H9 (cell line): ENCODE measurements around the gene FFAR3. TPM values are rescaled to one million over a fixed set of nuclear protein-coding genes. Genes with fewer than 3 reads are reported as not detected.

ENCODE experiments used
- DNase-seq: peaks from one replicate; pipeline ENCODE4 v3.0.0-alpha.2; 2017
- H2AFZ ChIP-seq: one replicate; pipeline ENCODE4 v1.6.1; 2013; ENCODE audit warnings: mild to moderate bottlenecking, low read length, control low read depth, moderate library complexity
- H2AK5ac ChIP-seq: 2 replicates; pipeline ENCODE4 v1.6.1; 2013; ENCODE audit warnings: low read length, control low read depth, mixed read lengths; ENCODE audit not compliant: insufficient read length
- H2BK120ac ChIP-seq: one replicate; pipeline ENCODE4 v1.6.1; 2013; ENCODE audit warnings: low read depth, mild to moderate bottlenecking, low read length, control low read depth, inconsistent platforms; ENCODE audit not compliant: poor library complexity, severe bottlenecking
- H2BK12ac ChIP-seq: 2 replicates; pipeline ENCODE4 v1.6.1; 2013; ENCODE audit warnings: low read length, control low read depth, mixed read lengths, low read depth; ENCODE audit not compliant: insufficient read length
- H2BK15ac ChIP-seq: 2 replicates; pipeline ENCODE4 v1.6.1; 2013; ENCODE audit warnings: low read depth, low read length, control low read depth
- H2BK20ac ChIP-seq: one replicate; pipeline ENCODE4 v1.6.1; 2013; ENCODE audit warnings: low read depth, mild to moderate bottlenecking, low read length, control low read depth, inconsistent platforms; ENCODE audit not compliant: poor library complexity, severe bottlenecking
- H2BK5ac ChIP-seq: 2 replicates; pipeline ENCODE4 v1.6.1; 2013; ENCODE audit warnings: low read length, control low read depth, mixed read lengths; ENCODE audit not compliant: insufficient read length
- H3K14ac ChIP-seq: 2 replicates; pipeline ENCODE4 v1.6.1; 2013; ENCODE audit warnings: low read length, control low read depth; ENCODE audit not compliant: insufficient read depth
- H3K18ac ChIP-seq: 2 replicates; pipeline ENCODE4 v1.6.1; 2013; ENCODE audit warnings: low read depth, mild to moderate bottlenecking, mixed read lengths, low read length, control low read depth; ENCODE audit not compliant: insufficient read length
- H3K23ac ChIP-seq: 2 replicates; pipeline ENCODE4 v1.6.1; 2013; ENCODE audit warnings: low read length, control low read depth, mixed read lengths, low read depth; ENCODE audit not compliant: insufficient read length
- H3K23me2 ChIP-seq: 2 replicates; pipeline ENCODE4 v1.6.1; 2013; ENCODE audit warnings: low read depth, mild to moderate bottlenecking, mixed read lengths, low read length, control low read depth; ENCODE audit not compliant: insufficient read length, poor library complexity, severe bottlenecking
- H3K27ac ChIP-seq: 2 replicates; pipeline ENCODE4 v1.5.1; 2013; ENCODE audit warnings: low read length, control low read depth, mixed read lengths, low read depth; ENCODE audit not compliant: insufficient read length
- H3K27me3 ChIP-seq: 2 replicates; pipeline ENCODE4 v1.6.1; 2013; ENCODE audit warnings: low read length, control low read depth, inconsistent platforms; ENCODE audit not compliant: insufficient read depth
- H3K4ac ChIP-seq: 2 replicates; pipeline ENCODE4 v1.6.1; 2013; ENCODE audit warnings: low read depth, mild to moderate bottlenecking, control low read depth, inconsistent platforms, low read length, moderate library complexity
- H3K4me1 ChIP-seq: 2 replicates; pipeline ENCODE4 v1.6.1; 2013; ENCODE audit warnings: low read length, control low read depth, inconsistent platforms; ENCODE audit not compliant: insufficient read depth
- H3K4me2 ChIP-seq: 2 replicates; pipeline ENCODE4 v1.6.1; 2013; ENCODE audit warnings: low read length, control low read depth, mixed read lengths; ENCODE audit not compliant: insufficient read length, insufficient read depth
- H3K56ac ChIP-seq: 2 replicates; pipeline ENCODE4 v1.6.1; 2013; ENCODE audit warnings: low read depth, mild to moderate bottlenecking, mixed read lengths, low read length, control low read depth; ENCODE audit not compliant: insufficient read length
- H3K79me1 ChIP-seq: 2 replicates; pipeline ENCODE4 v1.6.1; 2013; ENCODE audit warnings: low read depth, mild to moderate bottlenecking, moderate library complexity, low read length, control low read depth, inconsistent platforms; ENCODE audit not compliant: insufficient read depth, poor library complexity, severe bottlenecking
- H3K79me2 ChIP-seq: 2 replicates; pipeline ENCODE4 v1.6.1; 2013; ENCODE audit warnings: low read length, control low read depth, inconsistent platforms; ENCODE audit not compliant: insufficient read depth
- H3K9ac ChIP-seq: 2 replicates; pipeline ENCODE4 v1.6.1; 2013; ENCODE audit warnings: low read length, control low read depth, mixed read lengths; ENCODE audit not compliant: insufficient read length; ENCODE audit errors: extremely low read depth
- H3K9me3 ChIP-seq: one replicate; pipeline ENCODE4 v1.6.1; 2013; ENCODE audit warnings: low read depth, low read length, inconsistent platforms; ENCODE audit not compliant: control insufficient read depth
- H3T11ph ChIP-seq: one replicate; pipeline ENCODE4 v1.6.1; 2013; ENCODE audit warnings: mild to moderate bottlenecking, low read length, control low read depth, inconsistent platforms
- H4K20me1 ChIP-seq: one replicate; pipeline ENCODE4 v1.6.1; 2013; ENCODE audit not compliant: control insufficient read depth, insufficient read length, insufficient read depth
- H4K5ac ChIP-seq: 2 replicates; pipeline ENCODE4 v1.6.1; 2013; ENCODE audit warnings: low read depth, mild to moderate bottlenecking, mixed read lengths, low read length, control low read depth; ENCODE audit not compliant: insufficient read length
- H4K8ac ChIP-seq: replicated peaks from 2 replicates; pipeline ENCODE4 v1.6.1; 2013; ENCODE audit warnings: low read length, control low read depth, mixed read lengths, low read depth; ENCODE audit not compliant: insufficient read length
- H4K91ac ChIP-seq: 2 replicates; pipeline ENCODE4 v1.6.1; 2013; ENCODE audit warnings: low read depth, mild to moderate bottlenecking, moderate library complexity, mixed read lengths, low read length, control low read depth; ENCODE audit not compliant: insufficient read length
- H3K27ac Mint-ChIP-seq, 3 experiments: 2 replicates in 2 of 3; 3 replicates in 1 of 3; pipeline ENCODE4 v1.8.0; 2020 to 2021; ENCODE audit warnings: mixed read lengths in 3 of 3, mild to moderate bottlenecking in 1 of 3, moderate library complexity in 1 of 3
- H3K27me3 Mint-ChIP-seq: 2 replicates; pipeline ENCODE4 v1.8.0; 2021; ENCODE audit warnings: low read depth, mild to moderate bottlenecking, moderate library complexity, mixed read lengths
- H3K36me3 Mint-ChIP-seq, 3 experiments: 2 replicates in 2 of 3; 3 replicates in 1 of 3; pipeline ENCODE4 v1.8.0; 2020 to 2021; ENCODE audit warnings: low read depth in 3 of 3, mixed read lengths in 3 of 3; ENCODE audit not compliant: insufficient read depth in 1 of 3
- H3K4me1 Mint-ChIP-seq, 2 experiments: 2 replicates each; pipeline ENCODE4 v1.8.0; 2020; ENCODE audit warnings: mixed read lengths in 2 of 2
- H3K4me3 Mint-ChIP-seq, 2 experiments: 2 replicates in 1 of 2; 3 replicates in 1 of 2; pipeline ENCODE4 v1.8.0; 2020 to 2021; ENCODE audit warnings: mild to moderate bottlenecking in 2 of 2, mixed read lengths in 2 of 2, moderate library complexity in 1 of 2
- H3K9me3 Mint-ChIP-seq, 2 experiments: 2 replicates in 1 of 2; 3 replicates in 1 of 2; pipeline ENCODE4 v1.8.0; 2020; ENCODE audit warnings: mild to moderate bottlenecking in 2 of 2, mixed read lengths in 2 of 2, moderate library complexity in 1 of 2
- CTCF ChIP-seq: fragments of 200-600 bp; sonication (generic); conservative IDR thresholded peaks from 3 replicates; pipeline ENCODE4 v1.8.0; 2021; ENCODE audit warnings: antibody characterized with exemption, mild to moderate bottlenecking
- WGBS: extraction: QIAGEN DNeasy Blood & Tissue Kit; methylation state at CpG from one replicate; pipeline ENCODE4 v1.1.7; 2013; ENCODE audit warnings: missing lambda C conversion rate, low lambda C conversion rate, mixed read lengths; ENCODE audit not compliant: insufficient read length; ENCODE audit errors: extremely low coverage; 5-methylcytosine and 5-hydroxymethylcytosine counted together
- total RNA-seq: library from RNA; stranded (reverse); gene quantifications from 2 replicates; pipeline ENCODE4 v1.2.1, GENCODE V29; 2021

Gene FFAR3
- total RNA-seq, 1 experiment from 2014 or later: not detected

GRCh38 chr19:35363711-35364425 lies 5.6 kb downstream of the FFAR3 start:
- H4K8ac ChIP-seq: no peak overlapping the region
- H3K4me1 Mint-ChIP-seq: no peaks in the 10 kb centered on the region
- H3K27ac ChIP-seq: no peak overlapping the region
- no peak overlapping the region for H3K14ac ChIP-seq
- TF ChIP-seq CTCF: no peak
- no peaks in the 10 kb centered on the region for H3K36me3 Mint-ChIP-seq
- H3K79me1 ChIP-seq: no peaks in the 10 kb centered on the region
- H4K20me1 ChIP-seq: no peaks in the 10 kb centered on the region
- H2BK15ac ChIP-seq: no peak overlapping the region
- H4K91ac ChIP-seq: no peak overlapping the region
- no peak overlapping the region for H3K56ac ChIP-seq
- peaks cover 15% of the 10 kb centered on the region for H3K27me3 Mint-ChIP-seq
- no peak overlapping the region for H4K5ac ChIP-seq
- H3K23ac ChIP-seq: no peak overlapping the region
- no peak overlapping the region for H3K4me2 ChIP-seq
- H3K9me3 Mint-ChIP-seq: no peaks in the 10 kb centered on the region
- H2BK20ac ChIP-seq: no peak overlapping the region
- H3K4me3 Mint-ChIP-seq: no peak overlapping the region
- H2BK12ac ChIP-seq: no peak overlapping the region
- H3K9ac ChIP-seq: no peak overlapping the region
- H3K18ac ChIP-seq: no peak overlapping the region
- no peaks in the 10 kb centered on the region for H3K9me3 ChIP-seq
- H3K27ac Mint-ChIP-seq: no peak overlapping the region; a peak in 1 of 7 replicates
- no peaks in the 10 kb centered on the region for H3K27me3 ChIP-seq
- no peaks in the 10 kb centered on the region for H3K23me2 ChIP-seq
- H3K4me1 ChIP-seq: no peaks in the 10 kb centered on the region
- no peak overlapping the region for H3K4ac ChIP-seq
- WGBS: no CpG with 5 or more reads among the region's 19 CpGs
- H2AFZ ChIP-seq: no peak overlapping the region
- H3K79me2 ChIP-seq: no peaks in the 10 kb centered on the region
- no peak overlapping the region for H3T11ph ChIP-seq
- no peak for DNase-seq
- no peak overlapping the region for H2BK5ac ChIP-seq
- H2BK120ac ChIP-seq: no peak overlapping the region
- H2AK5ac ChIP-seq: no peak overlapping the region
